ENCODE data around the gene PCYT1A. TPM values are rescaled to one million over a fixed set of nuclear protein-coding genes. Genes with fewer than 3 reads are reported as not detected.
A peak's percentile ranks its signal among the peaks of the same experiment; 100 is the strongest.

The PCYT1A gene
- total and polyA plus RNA-seq, 2 donors (not counting 1 experiment from before 2014, with no cell fraction given), result 56.6 to 61.2 TPM

- Histone ChIP-seq H3K9me3 (ENCODE audit: control extremely low read depth in 1 of 3, control insufficient read depth in 2 of 3, insufficient read depth in 1 of 3, low read length in 2 of 3) (no peaks in the 10 kb centered on the region), H2AFZ (ENCODE audit: insufficient read depth, low read depth, low read length, poor library complexity, severe bottlenecking) (no peak overlapping the region), H3K9ac (ENCODE audit: low read length) (no peak overlapping the region), H3K79me2 (ENCODE audit: control insufficient read depth, insufficient read depth, low read length) (no peaks in the 10 kb centered on the region), H3K27ac (ENCODE audit: low read length in 2 of 2) (peak overlapping the region in 1 of 2 donors; percentile 4), H3K36me3 (replicated peaks in 1 of 2; ENCODE audit: control extremely low read depth in 1 of 2, control insufficient read depth in 1 of 2, extremely low read depth in 1 of 2, insufficient read depth in 2 of 2, low read length in 1 of 2) (no peaks in the 10 kb centered on the region), H3K4me2 (replicated peaks; ENCODE audit: low read depth, low read length, poor library complexity, severe bottlenecking) (no peak overlapping the region), H4K20me1 (ENCODE audit: control insufficient read depth, insufficient read depth, low read length, poor library complexity, severe bottlenecking) (no peaks in the 10 kb centered on the region), H3K4me1 (ENCODE audit: control insufficient read depth in 2 of 2, insufficient read depth in 2 of 2, low read length in 2 of 2) (peaks cover 37 to 46% of the 10 kb centered on the region in 2 donors), H3K4me3 (ENCODE audit: control extremely low read depth in 1 of 5, extremely low read depth in 1 of 5, insufficient read depth in 1 of 5, low read depth in 2 of 5, low read length in 4 of 5) (no peak overlapping the region), H3K27me3 (replicated peaks in 1 of 4; ENCODE audit: control extremely low read depth in 1 of 4, control insufficient read depth in 3 of 4, insufficient read depth in 4 of 4, low read length in 3 of 4) (no peaks in the 10 kb centered on the region)
- 91% methylated on average over 14 of the region's 14 CpGs for WGBS (ENCODE audit: insufficient coverage)
- Mint-ChIP-seq H3K4me1 (peaks cover 23% of the 10 kb centered on the region), H3K9me3 (ENCODE audit: insufficient read depth) (no peaks in the 10 kb centered on the region), H3K27me3 (no peaks in the 10 kb centered on the region), H3K27ac (no peak overlapping the region), H3K4me3 (no peak overlapping the region)
- DNase-seq (peak; percentile 24), ATAC-seq (ENCODE audit: low read depth) (no peak)
- intact Hi-C loops (cut with micrococcal nuclease), result loop anchor here (1.0 kb wide), 2 partner anchors 122 to 173 kb away; no protein-coding TSS in a partner anchor
- POLR2A ChIA-PET, result interaction anchor here (1.4 kb wide), 1 partner anchor 122 kb away, joined by 5 read pairs; no protein-coding TSS in a partner anchor
- TF ChIP-seq CTCF (IDR thresholded peaks at IDR 0.05) (no peak), EZH2 (IDR thresholded peaks at IDR 0.05; ENCODE audit: borderline replicate concordance, insufficient read depth, low read depth, low read length, poor library complexity, severe bottlenecking) (no peak)
- CTCF ChIA-PET, result interaction anchor here (0.7 to 11.5 kb wide), 17 partner anchors 8 to 735 kb away, joined by 3 to 467 read pairs (median 5); no protein-coding TSS in a partner anchor
Measured at GRCh38 chr3:196195664-196196265, 91.8 kb downstream of the PCYT1A start.

- no peak for DNase-seq
- no peaks in the 10 kb centered on the region for H3K9me3 ChIP-seq (ENCODE audit: control extremely low read depth in 1 of 3, control insufficient read depth in 2 of 3, insufficient read depth in 1 of 3, low read length in 2 of 3)
- H4K20me1 ChIP-seq (ENCODE audit: control insufficient read depth, insufficient read depth, low read length, poor library complexity, severe bottlenecking), result no peaks in the 10 kb centered on the region
- Mint-ChIP-seq H3K9me3 (ENCODE audit: insufficient read depth) (no peaks in the 10 kb centered on the region), H3K4me1 (peaks cover 30% of the 10 kb centered on the region), H3K27ac (peak overlapping the region; percentile 53), H3K27me3 (no peaks in the 10 kb centered on the region), H3K4me3 (no peak overlapping the region)
- no peak overlapping the region for H3K4me3 ChIP-seq (ENCODE audit: control extremely low read depth in 1 of 5, extremely low read depth in 1 of 5, insufficient read depth in 1 of 5, low read depth in 2 of 5, low read length in 4 of 5)
- H3K4me2 ChIP-seq (replicated peaks; ENCODE audit: low read depth, low read length, poor library complexity, severe bottlenecking), result no peak overlapping the region
- TF ChIP-seq EZH2 (IDR thresholded peaks at IDR 0.05; ENCODE audit: borderline replicate concordance, insufficient read depth, low read depth, low read length, poor library complexity, severe bottlenecking) (no peak), CTCF (IDR thresholded peaks at IDR 0.05) (no peak)
- intact Hi-C loops (cut with micrococcal nuclease), result no loop called here
- H3K4me1 ChIP-seq (ENCODE audit: control insufficient read depth in 2 of 2, insufficient read depth in 2 of 2, low read length in 2 of 2), result peaks cover 37 to 56% of the 10 kb centered on the region in 2 donors
- ATAC-seq (ENCODE audit: low read depth), result no peak
- H3K79me2 ChIP-seq (ENCODE audit: control insufficient read depth, insufficient read depth, low read length), result no peaks in the 10 kb centered on the region
- no peak overlapping the region for H3K9ac ChIP-seq (ENCODE audit: low read length)
- 100% methylated on average over 3 of the region's 5 CpGs for WGBS (ENCODE audit: insufficient coverage)
- ChIA-PET CTCF (interaction anchor here (0.9 to 11.5 kb wide), 7 partner anchors 9 to 120 kb away, joined by 3 to 467 read pairs (median 4); no protein-coding TSS in a partner anchor), POLR2A (interaction anchor here (0.6 to 3.5 kb wide), 4 partner anchors 13 to 118 kb away, joined by 3 to 9 read pairs (median 4); no protein-coding TSS in a partner anchor)
- no peak overlapping the region for H2AFZ ChIP-seq (ENCODE audit: insufficient read depth, low read depth, low read length, poor library complexity, severe bottlenecking)
- H3K27me3 ChIP-seq (replicated peaks in 1 of 4; ENCODE audit: control extremely low read depth in 1 of 4, control insufficient read depth in 3 of 4, insufficient read depth in 4 of 4, low read length in 3 of 4), result no peaks in the 10 kb centered on the region
- H3K27ac ChIP-seq (ENCODE audit: low read length in 2 of 2), result peak overlapping the region in 1 of 2 donors; percentile 94
- H3K36me3 ChIP-seq (replicated peaks in 1 of 2; ENCODE audit: control extremely low read depth in 1 of 2, control insufficient read depth in 1 of 2, extremely low read depth in 1 of 2, insufficient read depth in 2 of 2, low read length in 1 of 2), result no peaks in the 10 kb centered on the region
Measured at GRCh38 chr3:196194542-196194915, 93.0 kb downstream of the PCYT1A start.

Measured in B cell (primary cell).